ENCODE measurements around the gene CALN1.
"Not testable (repeated sequence)": the region's sequence is repeated elsewhere in the genome, so short reads cannot be mapped to it uniquely, and the experiment has no call there.

The CALN1 gene

GRCh38 chr7:72072901-72073300 is 339.2 kb downstream of the CALN1 start:
- TF ChIP-seq CTCF (IDR thresholded peaks at IDR 0.05; ENCODE audit: insufficient read depth, low read depth, low read length, missing control alignments) = no peak

GRCh38 chr7:72069263-72069662 is 342.9 kb downstream of the CALN1 start:
- TF ChIP-seq CTCF (IDR thresholded peaks at IDR 0.05; ENCODE audit: insufficient read depth, low read depth, low read length, missing control alignments) = no peak
- H3K4me3 ChIP-seq (ENCODE audit: low read depth, low read length) = no peak overlapping the region

More at GRCh38 chr7:72072901-72073300, 339.2 kb downstream of the CALN1 start:
- H3K4me3 ChIP-seq (ENCODE audit: low read depth, low read length) = no peak overlapping the region
- DNase-seq (ENCODE audit: low read depth) = no peak

GRCh38 chr7:72065764-72066163 is 346.4 kb downstream of the CALN1 start:
- DNase-seq (ENCODE audit: low read depth); H3K4me3 ChIP-seq (ENCODE audit: low read depth, low read length): not testable (repeated sequence)

More at GRCh38 chr7:72069263-72069662, 342.9 kb downstream of the CALN1 start:
- no peak for DNase-seq (ENCODE audit: low read depth)

GRCh38 chr7:72064916-72065315 is 347.2 kb downstream of the CALN1 start:
- no peak for DNase-seq (ENCODE audit: low read depth)
- TF ChIP-seq CTCF (IDR thresholded peaks at IDR 0.05; ENCODE audit: insufficient read depth, low read depth, low read length, missing control alignments) = no peak
- H3K4me3 ChIP-seq (ENCODE audit: low read depth, low read length) = no peak overlapping the region

GRCh38 chr7:72063330-72063729 is 348.8 kb downstream of the CALN1 start:
- no peak for TF ChIP-seq CTCF (IDR thresholded peaks at IDR 0.05; ENCODE audit: insufficient read depth, low read depth, low read length, missing control alignments)
- DNase-seq (ENCODE audit: low read depth) = no peak
- H3K4me3 ChIP-seq (ENCODE audit: low read depth, low read length) = no peak overlapping the region

GRCh38 chr7:72062666-72063065 is 349.5 kb downstream of the CALN1 start:
- H3K4me3 ChIP-seq (ENCODE audit: low read depth, low read length) = no peak overlapping the region
- no peak for TF ChIP-seq CTCF (IDR thresholded peaks at IDR 0.05; ENCODE audit: insufficient read depth, low read depth, low read length, missing control alignments)
- DNase-seq (ENCODE audit: low read depth) = no peak

- no peak for DNase-seq (ENCODE audit: low read depth)
- no peak for TF ChIP-seq CTCF (IDR thresholded peaks at IDR 0.05; ENCODE audit: insufficient read depth, low read depth, low read length, missing control alignments)
- H3K4me3 ChIP-seq (ENCODE audit: low read depth, low read length) = no peak overlapping the region
Measured at GRCh38 chr7:72059925-72060324, 352.2 kb downstream of the CALN1 start.
